ENCODE measurements around the gene RBPJ. TPM values are rescaled to one million over a fixed set of nuclear protein-coding genes. Genes with fewer than 3 reads are reported as not detected.
A peak's percentile ranks its signal among the peaks of the same experiment; 100 is the strongest.

The RBPJ gene
- total and polyA plus RNA-seq, 2 of the 8 experiments (the other 6 are each of a cell fraction or from before 2014, with no cell fraction given) = 65.5 to 217 TPM

DNA sequence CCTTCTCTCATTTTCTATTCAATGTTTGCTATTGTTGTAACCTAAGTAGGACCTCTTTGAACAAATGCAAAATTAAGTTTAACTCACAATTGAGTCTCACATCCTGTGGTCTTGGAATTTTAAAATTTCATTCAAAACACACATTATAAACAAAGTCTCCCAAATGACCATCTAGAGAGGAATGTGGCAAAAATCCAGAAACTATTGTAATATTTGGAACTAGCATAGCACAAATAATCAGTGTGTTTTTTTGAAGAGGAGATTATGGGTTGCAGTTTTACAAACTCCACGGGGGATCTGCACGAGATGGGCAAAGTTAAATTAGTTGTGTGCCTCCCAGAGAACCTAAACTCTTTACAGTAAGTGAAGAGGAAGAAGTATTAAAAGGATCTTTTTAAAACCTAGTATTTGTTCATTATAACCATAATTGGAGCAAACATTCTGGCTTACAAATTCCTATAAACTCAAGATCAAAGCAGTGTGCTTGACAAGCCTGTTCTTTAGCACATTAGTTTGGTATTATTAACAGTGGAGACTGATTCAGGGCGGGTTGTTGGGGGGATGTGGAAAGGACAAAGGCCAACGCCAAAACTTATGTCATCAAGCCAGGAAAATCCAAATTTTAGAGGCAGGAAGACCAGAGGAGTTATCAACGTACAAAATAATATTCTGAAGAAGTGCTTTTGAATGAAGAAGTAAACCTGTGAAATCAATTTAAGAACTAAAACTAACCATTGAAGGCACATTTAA, 22.4 kb upstream of the RBPJ start (continued):
- TF ChIP-seq, protein P1, sequence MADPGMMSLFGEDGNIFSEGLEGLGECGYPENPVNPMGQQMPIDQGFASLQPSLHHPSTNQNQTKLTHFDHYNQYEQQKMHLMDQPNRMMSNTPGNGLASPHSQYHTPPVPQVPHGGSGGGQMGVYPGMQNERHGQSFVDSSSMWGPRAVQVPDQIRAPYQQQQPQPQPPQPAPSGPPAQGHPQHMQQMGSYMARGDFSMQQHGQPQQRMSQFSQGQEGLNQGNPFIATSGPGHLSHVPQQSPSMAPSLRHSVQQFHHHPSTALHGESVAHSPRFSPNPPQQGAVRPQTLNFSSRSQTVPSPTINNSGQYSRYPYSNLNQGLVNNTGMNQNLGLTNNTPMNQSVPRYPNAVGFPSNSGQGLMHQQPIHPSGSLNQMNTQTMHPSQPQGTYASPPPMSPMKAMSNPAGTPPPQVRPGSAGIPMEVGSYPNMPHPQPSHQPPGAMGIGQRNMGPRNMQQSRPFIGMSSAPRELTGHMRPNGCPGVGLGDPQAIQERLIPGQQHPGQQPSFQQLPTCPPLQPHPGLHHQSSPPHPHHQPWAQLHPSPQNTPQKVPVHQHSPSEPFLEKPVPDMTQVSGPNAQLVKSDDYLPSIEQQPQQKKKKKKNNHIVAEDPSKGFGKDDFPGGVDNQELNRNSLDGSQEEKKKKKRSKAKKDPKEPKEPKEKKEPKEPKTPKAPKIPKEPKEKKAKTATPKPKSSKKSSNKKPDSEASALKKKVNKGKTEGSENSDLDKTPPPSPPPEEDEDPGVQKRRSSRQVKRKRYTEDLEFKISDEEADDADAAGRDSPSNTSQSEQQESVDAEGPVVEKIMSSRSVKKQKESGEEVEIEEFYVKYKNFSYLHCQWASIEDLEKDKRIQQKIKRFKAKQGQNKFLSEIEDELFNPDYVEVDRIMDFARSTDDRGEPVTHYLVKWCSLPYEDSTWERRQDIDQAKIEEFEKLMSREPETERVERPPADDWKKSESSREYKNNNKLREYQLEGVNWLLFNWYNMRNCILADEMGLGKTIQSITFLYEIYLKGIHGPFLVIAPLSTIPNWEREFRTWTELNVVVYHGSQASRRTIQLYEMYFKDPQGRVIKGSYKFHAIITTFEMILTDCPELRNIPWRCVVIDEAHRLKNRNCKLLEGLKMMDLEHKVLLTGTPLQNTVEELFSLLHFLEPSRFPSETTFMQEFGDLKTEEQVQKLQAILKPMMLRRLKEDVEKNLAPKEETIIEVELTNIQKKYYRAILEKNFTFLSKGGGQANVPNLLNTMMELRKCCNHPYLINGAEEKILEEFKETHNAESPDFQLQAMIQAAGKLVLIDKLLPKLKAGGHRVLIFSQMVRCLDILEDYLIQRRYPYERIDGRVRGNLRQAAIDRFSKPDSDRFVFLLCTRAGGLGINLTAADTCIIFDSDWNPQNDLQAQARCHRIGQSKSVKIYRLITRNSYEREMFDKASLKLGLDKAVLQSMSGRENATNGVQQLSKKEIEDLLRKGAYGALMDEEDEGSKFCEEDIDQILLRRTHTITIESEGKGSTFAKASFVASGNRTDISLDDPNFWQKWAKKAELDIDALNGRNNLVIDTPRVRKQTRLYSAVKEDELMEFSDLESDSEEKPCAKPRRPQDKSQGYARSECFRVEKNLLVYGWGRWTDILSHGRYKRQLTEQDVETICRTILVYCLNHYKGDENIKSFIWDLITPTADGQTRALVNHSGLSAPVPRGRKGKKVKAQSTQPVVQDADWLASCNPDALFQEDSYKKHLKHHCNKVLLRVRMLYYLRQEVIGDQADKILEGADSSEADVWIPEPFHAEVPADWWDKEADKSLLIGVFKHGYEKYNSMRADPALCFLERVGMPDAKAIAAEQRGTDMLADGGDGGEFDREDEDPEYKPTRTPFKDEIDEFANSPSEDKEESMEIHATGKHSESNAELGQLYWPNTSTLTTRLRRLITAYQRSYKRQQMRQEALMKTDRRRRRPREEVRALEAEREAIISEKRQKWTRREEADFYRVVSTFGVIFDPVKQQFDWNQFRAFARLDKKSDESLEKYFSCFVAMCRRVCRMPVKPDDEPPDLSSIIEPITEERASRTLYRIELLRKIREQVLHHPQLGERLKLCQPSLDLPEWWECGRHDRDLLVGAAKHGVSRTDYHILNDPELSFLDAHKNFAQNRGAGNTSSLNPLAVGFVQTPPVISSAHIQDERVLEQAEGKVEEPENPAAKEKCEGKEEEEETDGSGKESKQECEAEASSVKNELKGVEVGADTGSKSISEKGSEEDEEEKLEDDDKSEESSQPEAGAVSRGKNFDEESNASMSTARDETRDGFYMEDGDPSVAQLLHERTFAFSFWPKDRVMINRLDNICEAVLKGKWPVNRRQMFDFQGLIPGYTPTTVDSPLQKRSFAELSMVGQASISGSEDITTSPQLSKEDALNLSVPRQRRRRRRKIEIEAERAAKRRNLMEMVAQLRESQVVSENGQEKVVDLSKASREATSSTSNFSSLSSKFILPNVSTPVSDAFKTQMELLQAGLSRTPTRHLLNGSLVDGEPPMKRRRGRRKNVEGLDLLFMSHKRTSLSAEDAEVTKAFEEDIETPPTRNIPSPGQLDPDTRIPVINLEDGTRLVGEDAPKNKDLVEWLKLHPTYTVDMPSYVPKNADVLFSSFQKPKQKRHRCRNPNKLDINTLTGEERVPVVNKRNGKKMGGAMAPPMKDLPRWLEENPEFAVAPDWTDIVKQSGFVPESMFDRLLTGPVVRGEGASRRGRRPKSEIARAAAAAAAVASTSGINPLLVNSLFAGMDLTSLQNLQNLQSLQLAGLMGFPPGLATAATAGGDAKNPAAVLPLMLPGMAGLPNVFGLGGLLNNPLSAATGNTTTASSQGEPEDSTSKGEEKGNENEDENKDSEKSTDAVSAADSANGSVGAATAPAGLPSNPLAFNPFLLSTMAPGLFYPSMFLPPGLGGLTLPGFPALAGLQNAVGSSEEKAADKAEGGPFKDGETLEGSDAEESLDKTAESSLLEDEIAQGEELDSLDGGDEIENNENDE (IDR thresholded peaks at IDR 0.05; ENCODE audit: insufficient replicate concordance, low read length) = peak; percentile 78
- TF ChIP-seq TBP (IDR thresholded peaks at IDR 0.05; ENCODE audit: low read depth, low read length) = no peak
- no peak for TF ChIP-seq KDM4A (IDR thresholded peaks at IDR 0.05; ENCODE audit: low read depth, low read length, severe bottlenecking)
- TF ChIP-seq ASH2L (IDR thresholded peaks at IDR 0.05; ENCODE audit: low read length) = peak; percentile 79
- no peak for TF ChIP-seq KDM5A (IDR thresholded peaks at IDR 0.05; ENCODE audit: low read length)
- TF ChIP-seq TCF12 (IDR thresholded peaks at IDR 0.05; ENCODE audit: low read depth, low read length) = no peak
- TF ChIP-seq, protein P2, sequence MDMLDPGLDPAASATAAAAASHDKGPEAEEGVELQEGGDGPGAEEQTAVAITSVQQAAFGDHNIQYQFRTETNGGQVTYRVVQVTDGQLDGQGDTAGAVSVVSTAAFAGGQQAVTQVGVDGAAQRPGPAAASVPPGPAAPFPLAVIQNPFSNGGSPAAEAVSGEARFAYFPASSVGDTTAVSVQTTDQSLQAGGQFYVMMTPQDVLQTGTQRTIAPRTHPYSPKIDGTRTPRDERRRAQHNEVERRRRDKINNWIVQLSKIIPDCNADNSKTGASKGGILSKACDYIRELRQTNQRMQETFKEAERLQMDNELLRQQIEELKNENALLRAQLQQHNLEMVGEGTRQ (IDR thresholded peaks at IDR 0.05; ENCODE audit: low read length) = no peak

Data from H1 (cell line).